ENCODE results near the gene PAM16.

- TF ChIP-seq PATZ1 (tag by site-specific recombination; IDR thresholded peaks at IDR 0.05) (no peak), CTCF (tag by site-specific recombination; IDR thresholded peaks at IDR 0.05) (no peak)
These were observed 30.2 kb upstream of the PAM16 start for GRCh38 chr16:4381072-4381934.
